ENCODE results near the gene APOBEC2. TPM values are rescaled to one million over a fixed set of nuclear protein-coding genes. Genes with fewer than 3 reads are reported as not detected.

Gene APOBEC2
- total RNA-seq, 2 donors from 2014 or later: 0.31 TPM; not detected in 1

DNA sequence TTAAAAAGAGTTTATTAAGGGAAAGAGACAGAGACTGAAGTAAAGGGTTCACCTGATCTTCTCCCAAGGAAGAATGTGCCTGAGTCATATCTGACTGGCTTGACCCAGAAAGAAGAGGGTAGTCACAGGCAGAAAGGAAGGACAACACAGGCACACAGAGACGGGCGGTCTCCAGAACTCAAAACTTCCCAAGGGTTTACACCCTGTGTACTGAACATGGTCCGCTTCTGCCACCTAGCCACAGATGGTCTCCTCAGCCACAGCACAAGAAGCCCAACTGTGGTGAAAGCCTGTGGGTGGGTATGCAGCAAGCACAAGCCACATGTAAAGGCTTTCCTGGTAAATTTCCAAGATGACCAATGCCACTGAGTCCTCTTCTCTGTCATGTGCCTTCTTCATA is 31.2 kb upstream of the APOBEC2 start:
- TF ChIP-seq, protein P1, sequence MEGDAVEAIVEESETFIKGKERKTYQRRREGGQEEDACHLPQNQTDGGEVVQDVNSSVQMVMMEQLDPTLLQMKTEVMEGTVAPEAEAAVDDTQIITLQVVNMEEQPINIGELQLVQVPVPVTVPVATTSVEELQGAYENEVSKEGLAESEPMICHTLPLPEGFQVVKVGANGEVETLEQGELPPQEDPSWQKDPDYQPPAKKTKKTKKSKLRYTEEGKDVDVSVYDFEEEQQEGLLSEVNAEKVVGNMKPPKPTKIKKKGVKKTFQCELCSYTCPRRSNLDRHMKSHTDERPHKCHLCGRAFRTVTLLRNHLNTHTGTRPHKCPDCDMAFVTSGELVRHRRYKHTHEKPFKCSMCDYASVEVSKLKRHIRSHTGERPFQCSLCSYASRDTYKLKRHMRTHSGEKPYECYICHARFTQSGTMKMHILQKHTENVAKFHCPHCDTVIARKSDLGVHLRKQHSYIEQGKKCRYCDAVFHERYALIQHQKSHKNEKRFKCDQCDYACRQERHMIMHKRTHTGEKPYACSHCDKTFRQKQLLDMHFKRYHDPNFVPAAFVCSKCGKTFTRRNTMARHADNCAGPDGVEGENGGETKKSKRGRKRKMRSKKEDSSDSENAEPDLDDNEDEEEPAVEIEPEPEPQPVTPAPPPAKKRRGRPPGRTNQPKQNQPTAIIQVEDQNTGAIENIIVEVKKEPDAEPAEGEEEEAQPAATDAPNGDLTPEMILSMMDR (conservative IDR thresholded peaks at IDR 0.05): peak; percentile 52
- H3K9me3 Mint-ChIP-seq: peaks cover 6% of the 10 kb centered on the region
- H3K27ac ChIP-seq (ENCODE audit: low read depth, low read length): no peak overlapping the region

DNA sequence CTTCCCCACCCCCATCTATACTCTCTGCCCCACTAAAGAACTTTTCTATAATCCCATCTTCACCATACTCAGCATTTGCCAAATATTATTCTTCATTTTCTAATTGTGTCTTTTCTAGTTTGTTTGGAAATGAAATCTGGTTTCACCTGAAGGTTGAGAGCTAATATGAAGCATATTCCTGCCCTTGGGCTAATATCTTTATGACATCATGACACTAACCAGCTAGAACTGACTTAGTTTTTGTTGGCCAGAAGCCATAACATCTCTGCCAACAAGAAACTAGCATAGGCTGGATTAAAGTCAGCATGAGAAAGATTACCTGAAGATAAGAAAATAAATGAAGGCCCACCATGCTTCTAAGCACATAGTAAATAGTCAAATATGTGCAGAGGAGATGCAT is 30.7 kb upstream of the APOBEC2 start:
- Histone ChIP-seq H3K4me3 (ENCODE audit: low read length) (no peak overlapping the region), H3K27me3 (ENCODE audit: control insufficient read depth, insufficient read depth, low read length, poor library complexity, severe bottlenecking) (no peaks in the 10 kb centered on the region), H3K4me1 (ENCODE audit: control insufficient read depth, insufficient read depth, low read length) (no peaks in the 10 kb centered on the region), H3K36me3 (ENCODE audit: control insufficient read depth, insufficient read depth, low read length) (no peaks in the 10 kb centered on the region), H3K9ac (ENCODE audit: extremely low read depth, low read length, poor library complexity, severe bottlenecking) (no peak overlapping the region), H3K27ac (ENCODE audit: low read depth, low read length) (no peak overlapping the region), H3K9me3 (ENCODE audit: control insufficient read depth, low read length) (peaks cover 7% of the 10 kb centered on the region)
- no peak overlapping the region for H3K27ac Mint-ChIP-seq
- H3K36me3 Mint-ChIP-seq (ENCODE audit: low read depth): peaks cover 4% of the 10 kb centered on the region
- no peaks in the 10 kb centered on the region for H3K27me3 Mint-ChIP-seq (ENCODE audit: insufficient read depth)
- no peak overlapping the region for H3K4me3 Mint-ChIP-seq
- DNase-seq: no peak
- peaks cover 6% of the 10 kb centered on the region for H3K9me3 Mint-ChIP-seq
- peaks cover 8% of the 10 kb centered on the region for H3K4me1 Mint-ChIP-seq
- TF ChIP-seq, protein P1 (conservative IDR thresholded peaks at IDR 0.05): no peak

More for the DNA sequence above, 31.2 kb upstream of the APOBEC2 start:
- H3K27me3 Mint-ChIP-seq (ENCODE audit: insufficient read depth): no peaks in the 10 kb centered on the region
- Histone ChIP-seq H3K9me3 (ENCODE audit: control insufficient read depth, low read length) (peaks cover 7% of the 10 kb centered on the region), H3K27me3 (ENCODE audit: control insufficient read depth, insufficient read depth, low read length, poor library complexity, severe bottlenecking) (no peaks in the 10 kb centered on the region), H3K4me3 (ENCODE audit: low read length) (no peak overlapping the region), H3K4me1 (ENCODE audit: control insufficient read depth, insufficient read depth, low read length) (no peaks in the 10 kb centered on the region), H3K9ac (ENCODE audit: extremely low read depth, low read length, poor library complexity, severe bottlenecking) (no peak overlapping the region), H3K36me3 (ENCODE audit: control insufficient read depth, insufficient read depth, low read length) (no peaks in the 10 kb centered on the region)
- no peak overlapping the region for H3K4me3 Mint-ChIP-seq
- peaks cover 3% of the 10 kb centered on the region for H3K4me1 Mint-ChIP-seq
- peaks cover 4% of the 10 kb centered on the region for H3K36me3 Mint-ChIP-seq (ENCODE audit: low read depth)
- 82 to 85% methylated on average over 2 to 3 of the region's 3 CpGs for WGBS, 2 experiments (ENCODE audit: insufficient coverage in 1 of 2, insufficient read length in 1 of 2)
- DNase-seq: peak; percentile 65
- H3K27ac Mint-ChIP-seq: no peak overlapping the region

DNA sequence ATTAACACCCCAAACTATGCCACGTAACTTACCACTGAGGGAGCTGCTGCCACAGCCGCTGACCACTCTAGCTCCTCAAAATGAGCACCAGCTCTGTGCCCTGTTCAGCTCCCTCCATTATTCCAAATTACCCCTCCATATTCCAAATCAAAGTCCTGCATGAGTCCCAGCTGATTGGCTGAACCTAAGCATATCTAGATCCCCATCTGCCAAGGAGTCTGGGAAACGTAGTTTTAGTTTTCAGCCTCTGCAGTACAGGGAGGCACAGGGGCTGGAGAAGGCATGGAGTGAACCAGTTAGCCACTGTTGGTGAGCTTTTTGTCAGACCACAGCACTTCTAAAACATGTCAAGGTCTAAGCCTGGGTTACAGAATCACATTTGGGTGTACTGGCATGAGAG is 29.9 kb upstream of the APOBEC2 start:
- Mint-ChIP-seq H3K36me3 (ENCODE audit: low read depth) (peaks cover 4% of the 10 kb centered on the region), H3K4me3 (no peak overlapping the region), H3K27me3 (ENCODE audit: insufficient read depth) (no peaks in the 10 kb centered on the region), H3K4me1 (peaks cover 13% of the 10 kb centered on the region), H3K9me3 (peaks cover 6% of the 10 kb centered on the region), H3K27ac (no peak overlapping the region)
- WGBS, 2 experiments (ENCODE audit: insufficient coverage in 1 of 2, insufficient read length in 1 of 2): 94 to 96% methylated on average over 3 of the region's 3 CpGs
- no peak overlapping the region for H3K27ac ChIP-seq (ENCODE audit: low read depth, low read length)
- H3K4me1 ChIP-seq (ENCODE audit: control insufficient read depth, insufficient read depth, low read length): peaks cover under 1% of the 10 kb centered on the region
- DNase-seq: peak; percentile 32
- H3K9me3 ChIP-seq (ENCODE audit: control insufficient read depth, low read length): peaks cover 7% of the 10 kb centered on the region
- H3K4me3 ChIP-seq (ENCODE audit: low read length): no peak overlapping the region
- H3K27me3 ChIP-seq (ENCODE audit: control insufficient read depth, insufficient read depth, low read length, poor library complexity, severe bottlenecking): no peaks in the 10 kb centered on the region
- H3K36me3 ChIP-seq (ENCODE audit: control insufficient read depth, insufficient read depth, low read length): no peaks in the 10 kb centered on the region
- TF ChIP-seq, protein P1 (conservative IDR thresholded peaks at IDR 0.05): no peak
- H3K9ac ChIP-seq (ENCODE audit: extremely low read depth, low read length, poor library complexity, severe bottlenecking): no peak overlapping the region

Data from endodermal cell (in vitro differentiated cells).